IMR-90 (cell line): ENCODE measurements around the gene WWC2. TPM values are rescaled to one million over a fixed set of nuclear protein-coding genes. Genes with fewer than 3 reads are reported as not detected.

Experiments used
- ATAC-seq: fragments of 200-7000 bp; cut with Tn5 transposase; 2 replicates; pipeline ENCODE4 v1.9.1; 2020; ENCODE audit warnings: low read depth, mild to moderate bottlenecking, moderate library complexity
- BruUV-seq: library from RNA; stranded (reverse); fragments of 400-500 nt; replicated peaks from 2 replicates; lab custom pipeline; 2021; lab: Mats Ljungman, UMichigan
- CTCF ChIA-PET: fragments of 300-600 bp; formaldehyde crosslinking; extraction: SDS; loops from one replicate; lab custom pipeline; 2021; ENCODE audit warnings: antibody characterized with exemption; lab: Yijun Ruan, JAX
- POLR2A ChIA-PET: fragments of 300-600 bp; sonication (Branson Sonifier 250); formaldehyde crosslinking; loops from one replicate; lab custom pipeline; 2022; ENCODE audit warnings: antibody characterized with exemption; ENCODE audit not compliant: unreplicated experiment; lab: Charles Lee
- DNase-seq: peaks from one replicate; pipeline ENCODE4 v3.0.0; 2013
- H2AFZ ChIP-seq: replicated peaks from 2 replicates; pipeline ENCODE3; 2013; ENCODE audit warnings: low read length, mild to moderate bottlenecking; ENCODE audit not compliant: poor library complexity
- H2AK5ac ChIP-seq: 2 replicates; pipeline ENCODE4 v1.6.1; 2013; ENCODE audit warnings: low read depth, low read length, inconsistent platforms
- H2AK9ac ChIP-seq: replicated peaks from 2 replicates; pipeline ENCODE3; 2013; ENCODE audit warnings: mild to moderate bottlenecking, low read depth, low read length, moderate library complexity; ENCODE audit not compliant: poor library complexity
- H2BK120ac ChIP-seq: 2 replicates; pipeline ENCODE4 v1.6.1; 2013; ENCODE audit warnings: low read depth, low read length, inconsistent platforms
- H2BK15ac ChIP-seq: 3 replicates; pipeline ENCODE4 v1.6.1; 2013; ENCODE audit warnings: low read depth, low read length, inconsistent platforms
- H2BK20ac ChIP-seq: 2 replicates; pipeline ENCODE4 v1.6.1; 2013; ENCODE audit warnings: low read depth, mild to moderate bottlenecking, inconsistent platforms, low read length, moderate library complexity
- H2BK5ac ChIP-seq: 2 replicates; pipeline ENCODE4 v1.6.1; 2013; ENCODE audit warnings: mild to moderate bottlenecking, low read depth, low read length, inconsistent platforms; ENCODE audit not compliant: poor library complexity, severe bottlenecking
- H3K14ac ChIP-seq: replicated peaks from 2 replicates; pipeline ENCODE4 v1.6.1; 2013; ENCODE audit warnings: low read depth, low read length, inconsistent platforms
- H3K18ac ChIP-seq: 2 replicates; pipeline ENCODE4 v1.6.1; 2013; ENCODE audit warnings: low read depth, low read length, control low read depth
- H3K23ac ChIP-seq: 2 replicates; pipeline ENCODE4 v1.6.1; 2013; ENCODE audit warnings: low read depth, low read length, inconsistent platforms
- H3K27ac ChIP-seq: 2 replicates; pipeline ENCODE4 v1.5.1; 2013; ENCODE audit warnings: mild to moderate bottlenecking, control low read depth, low read length; ENCODE audit not compliant: insufficient read depth
- H3K27me3 ChIP-seq: 2 replicates; pipeline ENCODE4 v1.6.1; 2013; ENCODE audit warnings: low read length; ENCODE audit not compliant: control insufficient read depth, insufficient read depth
- H3K36me3 ChIP-seq: 2 replicates; pipeline ENCODE4 v1.6.1; 2013; ENCODE audit warnings: low read length, mixed read lengths; ENCODE audit not compliant: control insufficient read depth, insufficient read depth
- H3K4ac ChIP-seq: 2 replicates; pipeline ENCODE4 v1.6.1; 2013; ENCODE audit warnings: low read depth, low read length, inconsistent platforms
- H3K4me1 ChIP-seq: 2 replicates; pipeline ENCODE4 v1.6.1; 2013; ENCODE audit warnings: low read length, mixed read lengths; ENCODE audit not compliant: control insufficient read depth, insufficient read depth
- H3K4me2 ChIP-seq: 2 replicates; pipeline ENCODE4 v1.6.1; 2013; ENCODE audit warnings: low read depth, mild to moderate bottlenecking, control low read depth, low read length, moderate library complexity
- H3K4me3 ChIP-seq: 2 replicates; pipeline ENCODE4 v1.5.1; 2013; ENCODE audit warnings: low read depth, mild to moderate bottlenecking, control low read depth, low read length, moderate library complexity; ENCODE audit not compliant: insufficient read depth
- H3K56ac ChIP-seq: 2 replicates; pipeline ENCODE4 v1.6.1; 2013; ENCODE audit warnings: low read length, inconsistent platforms; ENCODE audit not compliant: insufficient read depth; ENCODE audit errors: extremely low read depth
- H3K79me1 ChIP-seq, 2 experiments: 2 replicates each; pipeline ENCODE4 v1.6.1; 2013; ENCODE audit warnings: low read length in 2 of 2, inconsistent platforms in 1 of 2, low read depth in 1 of 2
- H3K9ac ChIP-seq: 2 replicates; pipeline ENCODE4 v1.6.1; 2013; ENCODE audit warnings: low read depth, low read length, control low read depth
- H3K9me1 ChIP-seq: 2 replicates; pipeline ENCODE4 v1.6.1; 2013; ENCODE audit warnings: low read length, inconsistent platforms; ENCODE audit not compliant: insufficient read depth
- H3K9me3 ChIP-seq: 2 replicates; pipeline ENCODE4 v1.6.1; 2013; ENCODE audit warnings: low read length; ENCODE audit not compliant: control insufficient read depth, insufficient read depth
- H4K20me1 ChIP-seq: 2 replicates; pipeline ENCODE4 v1.6.1; 2013; ENCODE audit warnings: low read length, inconsistent platforms; ENCODE audit not compliant: insufficient read depth
- H4K5ac ChIP-seq: 2 replicates; pipeline ENCODE4 v1.6.1; 2013; ENCODE audit warnings: mild to moderate bottlenecking, low read depth, low read length, control low read depth
- H4K8ac ChIP-seq, 2 experiments: 2 replicates each; pipeline ENCODE4 v1.6.1; 2013; ENCODE audit warnings: low read depth in 2 of 2, low read length in 2 of 2, control low read depth in 1 of 2, inconsistent platforms in 1 of 2
- H4K91ac ChIP-seq: 2 replicates; pipeline ENCODE4 v1.6.1; 2013; ENCODE audit warnings: low read depth, low read length, inconsistent platforms; ENCODE audit not compliant: insufficient read depth
- BHLHE40 ChIP-seq: fragments of 150-350 bp; IDR thresholded peaks from 2 replicates; pipeline ENCODE4 v1.6.1; 2016; ENCODE audit warnings: mild to moderate bottlenecking, low read depth, low read length
- CEBPB ChIP-seq: IDR thresholded peaks from 2 replicates; pipeline ENCODE4 v1.6.1; 2012; ENCODE audit warnings: low read depth, low read length, improper control_type of control experiment
- CHD1 ChIP-seq: IDR thresholded peaks from 2 replicates; pipeline ENCODE4 v1.6.1; 2012; ENCODE audit warnings: low read depth, low read length, improper control_type of control experiment
- FOS ChIP-seq: fragments of 150-350 bp; IDR thresholded peaks from 2 replicates; pipeline ENCODE4 v1.6.1; 2016; ENCODE audit warnings: low read depth, low read length
- MAFK ChIP-seq: IDR thresholded peaks from 2 replicates; pipeline ENCODE4 v1.6.1; 2012; ENCODE audit warnings: low read depth, low read length, improper control_type of control experiment
- MAZ ChIP-seq: IDR thresholded peaks from 2 replicates; pipeline ENCODE4 v1.6.1; 2012; ENCODE audit warnings: low read depth, mild to moderate bottlenecking, low read length, improper control_type of control experiment, moderate library complexity, borderline replicate concordance
- MXI1 ChIP-seq: IDR thresholded peaks from 2 replicates; pipeline ENCODE4 v1.6.1; 2012; ENCODE audit warnings: low read depth, mild to moderate bottlenecking, low read length, moderate library complexity, borderline replicate concordance
- NFE2L2 ChIP-seq: fragments of 150-350 bp; IDR thresholded peaks from 2 replicates; pipeline ENCODE4 v1.6.1; 2016; ENCODE audit warnings: low read depth, mild to moderate bottlenecking, low read length
- POLR2A ChIP-seq: IDR thresholded peaks from 2 replicates; pipeline ENCODE4 v1.6.1; 2012; ENCODE audit warnings: mild to moderate bottlenecking, low read depth, low read length
- RAD21 ChIP-seq: IDR thresholded peaks from 2 replicates; pipeline ENCODE4 v1.6.1; 2012; ENCODE audit warnings: low read length, improper control_type of control experiment
- RCOR1 ChIP-seq: IDR thresholded peaks from 2 replicates; pipeline ENCODE4 v1.6.1; 2012; ENCODE audit warnings: mild to moderate bottlenecking, low read length, improper control_type of control experiment; ENCODE audit not compliant: insufficient replicate concordance
- RFX5 ChIP-seq: IDR thresholded peaks from 2 replicates; pipeline ENCODE4 v1.8.0; 2012; ENCODE audit warnings: low read depth, mild to moderate bottlenecking, low read length, moderate library complexity
- SMC3 ChIP-seq: fragments of 150-350 bp; IDR thresholded peaks from 2 replicates; pipeline ENCODE4 v1.6.1; 2016; ENCODE audit warnings: low read depth, mild to moderate bottlenecking, antibody characterized with exemption, low read length, moderate library complexity
- USF2 ChIP-seq: fragments of 150-350 bp; IDR thresholded peaks from 2 replicates; pipeline ENCODE4 v1.6.1; 2017; ENCODE audit warnings: mild to moderate bottlenecking, antibody characterized with exemption, low read length, low read depth
- WGBS, 2 experiments: methylation state at CpG; one replicate each; pipeline versions ENCODE4 v1.1.5 to v1.1.7; 2013; ENCODE audit warnings: missing lambda C conversion rate in 2 of 2; ENCODE audit not compliant: insufficient read length in 1 of 2; ENCODE audit errors: extremely low coverage in 2 of 2; 5-methylcytosine and 5-hydroxymethylcytosine counted together
- dilution Hi-C: fragments of 300-500 bp; cut with HindIII; formaldehyde crosslinking; loops from one replicate; pipeline ENCODE4 v1.14.3; 2018; ENCODE audit warnings: low sequenced_read_pairs; ENCODE audit not compliant: unreplicated experiment
- in situ Hi-C: fragments of 300-500 bp; cut with MboI; formaldehyde crosslinking; loops from 3 replicates; pipeline ENCODE4 v1.14.3; 2019; ENCODE audit warnings: low sequenced_read_pairs, inconsistent platforms, mixed read lengths
- intact Hi-C: fragments of 100-400 bp; cut with micrococcal nuclease; formaldehyde crosslinking; loops from 2 replicates; pipeline ENCODE4 v1.10.0; 2022
- polyA plus RNA-seq, 3 experiments: library from polyadenylated mRNA; depleted of rRNA; stranded (reverse); fragments of >200 nt; gene quantifications; 2 replicates each; pipeline ENCODE4 v1.2.3, GENCODE V29; 2012; ENCODE audit warnings: low replicate concordance in 1 of 3
- total RNA-seq: library from RNA; depleted of rRNA; stranded (reverse); fragments of >200 nt; gene quantifications from 2 replicates; pipeline ENCODE4 v1.2.3, GENCODE V29; 2012
- TF ChIP-seq, protein P1 (sequence below): conservative IDR thresholded peaks from 2 replicates; pipeline ENCODE4 v1.5.1; 2012; ENCODE audit warnings: mild to moderate bottlenecking, low read depth, low read length, improper control_type of control experiment
- TF ChIP-seq, protein P2 (sequence below): fragments of 150-350 bp; IDR thresholded peaks from 2 replicates; pipeline ENCODE4 v1.6.1; 2016; ENCODE audit warnings: low read depth, mild to moderate bottlenecking, low read length, moderate library complexity, borderline replicate concordance

The WWC2 gene
- total and polyA plus RNA-seq, 2 of the 4 experiments (the other 2 are of a cell fraction), result 26.6 to 27.4 TPM

GRCh38 chr4:183111452-183111885 is 12.4 kb downstream of the WWC2 start:
- POLR2A ChIA-PET, result no interaction called here
- Histone ChIP-seq H2BK120ac (no peak overlapping the region), H4K5ac (no peak overlapping the region), H3K27me3 (no peaks in the 10 kb centered on the region), H2AK9ac (no peak overlapping the region), H3K79me1 (peaks cover 22 to 85% of the 10 kb centered on the region in 2 experiments), H2BK5ac (no peak overlapping the region), H4K91ac (no peak overlapping the region), H2AFZ (no peak overlapping the region), H4K20me1 (peaks cover 71% of the 10 kb centered on the region), H3K9me1 (peaks cover 9% of the 10 kb centered on the region; the same call in 1 of the 2 replicates), H3K27ac (no peak overlapping the region), H3K9me3 (no peaks in the 10 kb centered on the region), H2BK15ac (no peak overlapping the region), H2BK20ac (no peak overlapping the region), H3K23ac (no peak overlapping the region), H3K14ac (no peak overlapping the region), H3K36me3 (no peaks in the 10 kb centered on the region), H3K4me2 (peak overlapping the region; percentile 15; the same call in 1 of the 2 replicates), H3K4me1 (peaks cover 20% of the 10 kb centered on the region), H2AK5ac (no peak overlapping the region), H3K9ac (no peak overlapping the region), H3K56ac (no peak overlapping the region), H3K18ac (no peak overlapping the region), H3K4me3 (no peak overlapping the region), H4K8ac (no peak overlapping the region), H3K4ac (no peak overlapping the region)
- no TSS peak for BruUV-seq
- TF ChIP-seq, protein P1, sequence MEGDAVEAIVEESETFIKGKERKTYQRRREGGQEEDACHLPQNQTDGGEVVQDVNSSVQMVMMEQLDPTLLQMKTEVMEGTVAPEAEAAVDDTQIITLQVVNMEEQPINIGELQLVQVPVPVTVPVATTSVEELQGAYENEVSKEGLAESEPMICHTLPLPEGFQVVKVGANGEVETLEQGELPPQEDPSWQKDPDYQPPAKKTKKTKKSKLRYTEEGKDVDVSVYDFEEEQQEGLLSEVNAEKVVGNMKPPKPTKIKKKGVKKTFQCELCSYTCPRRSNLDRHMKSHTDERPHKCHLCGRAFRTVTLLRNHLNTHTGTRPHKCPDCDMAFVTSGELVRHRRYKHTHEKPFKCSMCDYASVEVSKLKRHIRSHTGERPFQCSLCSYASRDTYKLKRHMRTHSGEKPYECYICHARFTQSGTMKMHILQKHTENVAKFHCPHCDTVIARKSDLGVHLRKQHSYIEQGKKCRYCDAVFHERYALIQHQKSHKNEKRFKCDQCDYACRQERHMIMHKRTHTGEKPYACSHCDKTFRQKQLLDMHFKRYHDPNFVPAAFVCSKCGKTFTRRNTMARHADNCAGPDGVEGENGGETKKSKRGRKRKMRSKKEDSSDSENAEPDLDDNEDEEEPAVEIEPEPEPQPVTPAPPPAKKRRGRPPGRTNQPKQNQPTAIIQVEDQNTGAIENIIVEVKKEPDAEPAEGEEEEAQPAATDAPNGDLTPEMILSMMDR, result no peak
- TF ChIP-seq, protein P2, sequence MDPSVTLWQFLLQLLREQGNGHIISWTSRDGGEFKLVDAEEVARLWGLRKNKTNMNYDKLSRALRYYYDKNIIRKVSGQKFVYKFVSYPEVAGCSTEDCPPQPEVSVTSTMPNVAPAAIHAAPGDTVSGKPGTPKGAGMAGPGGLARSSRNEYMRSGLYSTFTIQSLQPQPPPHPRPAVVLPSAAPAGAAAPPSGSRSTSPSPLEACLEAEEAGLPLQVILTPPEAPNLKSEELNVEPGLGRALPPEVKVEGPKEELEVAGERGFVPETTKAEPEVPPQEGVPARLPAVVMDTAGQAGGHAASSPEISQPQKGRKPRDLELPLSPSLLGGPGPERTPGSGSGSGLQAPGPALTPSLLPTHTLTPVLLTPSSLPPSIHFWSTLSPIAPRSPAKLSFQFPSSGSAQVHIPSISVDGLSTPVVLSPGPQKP, result no peak
- TF ChIP-seq MAFK (no peak), FOS (no peak), RFX5 (no peak), RCOR1 (no peak), BHLHE40 (no peak), CEBPB (no peak), RAD21 (no peak), CHD1 (no peak), POLR2A (no peak), MAZ (no peak), SMC3 (no peak), MXI1 (no peak), USF2 (no peak), NFE2L2 (no peak)
- no peak for ATAC-seq
- 87% methylated on average over 3 of the region's 4 CpGs; no CpG with 5 or more reads in 1 of the 2 experiments for WGBS, 2 experiments
- CTCF ChIA-PET, result no interaction called here
- dilution Hi-C loops (no loop called here), intact Hi-C loops (no loop called here), in situ Hi-C loops (no loop called here)
- no peak for DNase-seq
